SK-N-SH (cell line): ENCODE measurements around the gene MTCH1. TPM values are rescaled to one million over a fixed set of nuclear protein-coding genes. Genes with fewer than 3 reads are reported as not detected.

Experiments
- CTCF ChIA-PET: fragments of 300-600, 350-600 bp; formaldehyde crosslinking; extraction: SDS; loops from one replicate; lab custom pipeline; 2021; lab: Yijun Ruan, JAX
- POLR2A ChIA-PET: fragments of 350-600 bp; sonication (Branson Sonifier 250); formaldehyde crosslinking; extraction: SDS; loops from one replicate; lab custom pipeline; 2020; ENCODE audit warnings: antibody characterized with exemption, inconsistent platforms; lab: Yijun Ruan, JAX
- DNase-seq: peaks from one replicate; pipeline ENCODE4 v3.0.0; 2012
- H2AFZ ChIP-seq: fragments of 200-600 bp; sonication (generic); 2 replicates; pipeline ENCODE4 v1.8.1; 2016; ENCODE audit warnings: antibody characterized with exemption, mild to moderate bottlenecking, low read depth
- H3F3A ChIP-seq: fragments of 200-600 bp; sonication (generic); replicated peaks from 2 replicates; pipeline ENCODE3; 2016; ENCODE audit warnings: antibody characterized with exemption, mild to moderate bottlenecking; ENCODE audit not compliant: insufficient read depth
- H3K27ac ChIP-seq, 2 experiments: fragments of 200-500 bp in 1 of 2; fragments of 200-600 bp in 1 of 2; sonication (Bioruptor generic) in 1 of 2; sonication (generic), shearing (Covaris generic) in 1 of 2; 2 replicates each; pipeline versions ENCODE4 v1.5.1 to v1.6.1; 2014 to 2016; ENCODE audit warnings: low read depth in 2 of 2, inconsistent platforms in 1 of 2, low read length in 1 of 2, mild to moderate bottlenecking in 1 of 2, mixed read lengths in 1 of 2
- H3K27me3 ChIP-seq: fragments of 200-600 bp; sonication (generic), shearing (Covaris generic); 2 replicates; pipeline ENCODE4 v1.6.1; 2016; ENCODE audit warnings: mixed run types; ENCODE audit not compliant: insufficient read depth
- H3K36me3 ChIP-seq, 2 experiments: fragments of 200-500 bp in 1 of 2; fragments of 200-600 bp in 1 of 2; sonication (Bioruptor generic) in 1 of 2; sonication (generic) in 1 of 2; replicated peaks in 1 of 2; 2 replicates each; pipeline versions ENCODE3 to v1.5.1; 2014 to 2016; ENCODE audit warnings: low read length in 1 of 2, mild to moderate bottlenecking in 1 of 2; ENCODE audit not compliant: insufficient read depth in 2 of 2, control insufficient read depth in 1 of 2
- H3K4me1 ChIP-seq, 2 experiments: fragments of 200-500 bp in 1 of 2; fragments of 200-600 bp in 1 of 2; sonication (Bioruptor generic) in 1 of 2; sonication (generic), shearing (Covaris generic) in 1 of 2; 2 replicates each; pipeline versions ENCODE4 v1.5.1 to v1.6.1; 2014 to 2016; ENCODE audit warnings: low read depth in 1 of 2, low read length in 1 of 2, mixed run types in 1 of 2; ENCODE audit not compliant: insufficient read depth in 2 of 2, control insufficient read depth in 1 of 2
- H3K4me2 ChIP-seq: fragments of 200-600 bp; sonication (generic), shearing (Covaris generic); 2 replicates; pipeline ENCODE4 v1.6.1; 2017; ENCODE audit warnings: mixed run types
- H3K4me3 ChIP-seq, 2 experiments: fragments of 200-500 bp in 1 of 2; fragments of 200-600 bp in 1 of 2; sonication (Bioruptor generic) in 1 of 2; sonication (generic), shearing (Covaris generic) in 1 of 2; 2 replicates each; pipeline versions ENCODE4 v1.5.1 to v1.8.1; 2014 to 2016; ENCODE audit warnings: low read depth in 2 of 2, inconsistent platforms in 1 of 2, low read length in 1 of 2, mild to moderate bottlenecking in 1 of 2, mixed read lengths in 1 of 2, moderate library complexity in 1 of 2
- H3K79me2 ChIP-seq: fragments of 200-600 bp; sonication (generic); 2 replicates; pipeline ENCODE4 v1.8.1; 2017; ENCODE audit warnings: mild to moderate bottlenecking; ENCODE audit not compliant: insufficient read depth
- H3K9ac ChIP-seq: fragments of 200-600 bp; sonication (generic); 2 replicates; pipeline ENCODE4 v1.6.1; 2017; ENCODE audit warnings: mixed run types
- H3K9me2 ChIP-seq: fragments of 200-600 bp; sonication (generic); 2 replicates; pipeline ENCODE4 v1.6.1; 2017; ENCODE audit warnings: mixed run types
- H3K9me3 ChIP-seq: fragments of 200-600 bp; sonication (generic); 2 replicates; pipeline ENCODE4 v1.6.1; 2017; ENCODE audit warnings: mixed run types, mild to moderate bottlenecking, moderate library complexity
- H4K20me1 ChIP-seq: fragments of 200-600 bp; sonication (generic); 2 replicates; pipeline ENCODE4 v1.6.1; 2017; ENCODE audit warnings: mild to moderate bottlenecking, mixed run types; ENCODE audit not compliant: insufficient read depth
- CHD2 ChIP-seq: fragments of 150-350 bp; IDR thresholded peaks from 2 replicates; pipeline ENCODE4 v1.6.1; 2018; ENCODE audit warnings: low read length; ENCODE audit not compliant: partially characterized antibody
- FOSL2 ChIP-seq: IDR thresholded peaks from 2 replicates; pipeline ENCODE4 v1.4.0; 2012; ENCODE audit warnings: low read depth, mild to moderate bottlenecking, moderate library complexity, borderline replicate concordance
- FOXJ3 ChIP-seq: sonication (generic); formaldehyde crosslinking; IDR thresholded peaks from 2 replicates; pipeline ENCODE4 v1.5.1; 2020; ENCODE audit warnings: mild to moderate bottlenecking, missing genetic modification reagents
- FOXM1 ChIP-seq: IDR thresholded peaks from 2 replicates; pipeline ENCODE4 v1.4.0; 2012; ENCODE audit warnings: low read depth, mild to moderate bottlenecking
- GABPA ChIP-seq: IDR thresholded peaks from 2 replicates; pipeline ENCODE4 v1.4.0; 2012; ENCODE audit warnings: low read depth, mild to moderate bottlenecking
- GATA2 ChIP-seq: sonication (generic); formaldehyde crosslinking; IDR thresholded peaks from 2 replicates; pipeline ENCODE4 v1.5.0; 2020; ENCODE audit warnings: mild to moderate bottlenecking, missing genetic modification reagents
- MEF2A ChIP-seq: IDR thresholded peaks from 2 replicates; pipeline ENCODE4 v1.4.0; 2012; ENCODE audit warnings: low read depth, borderline replicate concordance
- NRF1 ChIP-seq: IDR thresholded peaks from 2 replicates; pipeline ENCODE4 v1.6.1; 2012; ENCODE audit warnings: low read depth, mild to moderate bottlenecking, low read length
- RFX5 ChIP-seq: IDR thresholded peaks from 2 replicates; pipeline ENCODE4 v1.6.1; 2012; ENCODE audit warnings: mild to moderate bottlenecking, improper control_type of control experiment, low read length
- RXRA ChIP-seq: IDR thresholded peaks from 2 replicates; pipeline ENCODE4 v1.4.0; 2012; ENCODE audit warnings: low read depth, mild to moderate bottlenecking, borderline replicate concordance
- SIN3A ChIP-seq: IDR thresholded peaks from 2 replicates; pipeline ENCODE4 v1.6.1; 2012; ENCODE audit warnings: low read depth, mild to moderate bottlenecking, low read length, moderate library complexity, borderline replicate concordance
- TAF1 ChIP-seq: IDR thresholded peaks from 2 replicates; pipeline ENCODE4 v1.6.1; 2012; ENCODE audit warnings: low read depth, mild to moderate bottlenecking, low read length, moderate library complexity, borderline replicate concordance
- YY1 ChIP-seq: IDR thresholded peaks from 2 replicates; pipeline ENCODE4 v1.4.0; 2012; ENCODE audit warnings: low read depth, mild to moderate bottlenecking
- WGBS: methylation state at CpG from one replicate; pipeline ENCODE4 v1.1.6; 2017; ENCODE audit warnings: low lambda C conversion rate; 5-methylcytosine and 5-hydroxymethylcytosine counted together
- polyA plus RNA-seq, 3 experiments: library from polyadenylated mRNA; depleted of rRNA; stranded (reverse); fragments of >200 nt; gene quantifications; 2 replicates each; pipeline ENCODE4 v1.2.3, GENCODE V29; 2012
- TF ChIP-seq, protein P1 (sequence below): IDR thresholded peaks from 2 replicates; pipeline ENCODE4 v1.4.0; 2012; ENCODE audit warnings: low read depth, borderline replicate concordance
- TF ChIP-seq, protein P2 (sequence below): fragments of 150-350 bp; IDR thresholded peaks from 2 replicates; pipeline ENCODE4 v1.6.1; 2016; ENCODE audit warnings: mild to moderate bottlenecking, low read depth, low read length
- TF ChIP-seq, protein P3 (sequence below): IDR thresholded peaks from 2 replicates; pipeline ENCODE4 v1.4.0; 2012; ENCODE audit warnings: low read depth, borderline replicate concordance
- TF ChIP-seq, protein P4 (sequence below): IDR thresholded peaks from 2 replicates; pipeline ENCODE4 v1.6.1; 2012; ENCODE audit warnings: mild to moderate bottlenecking, low read depth, low read length, moderate library complexity
- TF ChIP-seq, protein P5 (sequence below): IDR thresholded peaks from 2 replicates; pipeline ENCODE4 v1.4.0; 2012; ENCODE audit warnings: low read depth

The MTCH1 gene
- polyA plus RNA-seq, 1 of the 3 experiments (the other 2 are of a cell fraction): 151 TPM

DNA sequence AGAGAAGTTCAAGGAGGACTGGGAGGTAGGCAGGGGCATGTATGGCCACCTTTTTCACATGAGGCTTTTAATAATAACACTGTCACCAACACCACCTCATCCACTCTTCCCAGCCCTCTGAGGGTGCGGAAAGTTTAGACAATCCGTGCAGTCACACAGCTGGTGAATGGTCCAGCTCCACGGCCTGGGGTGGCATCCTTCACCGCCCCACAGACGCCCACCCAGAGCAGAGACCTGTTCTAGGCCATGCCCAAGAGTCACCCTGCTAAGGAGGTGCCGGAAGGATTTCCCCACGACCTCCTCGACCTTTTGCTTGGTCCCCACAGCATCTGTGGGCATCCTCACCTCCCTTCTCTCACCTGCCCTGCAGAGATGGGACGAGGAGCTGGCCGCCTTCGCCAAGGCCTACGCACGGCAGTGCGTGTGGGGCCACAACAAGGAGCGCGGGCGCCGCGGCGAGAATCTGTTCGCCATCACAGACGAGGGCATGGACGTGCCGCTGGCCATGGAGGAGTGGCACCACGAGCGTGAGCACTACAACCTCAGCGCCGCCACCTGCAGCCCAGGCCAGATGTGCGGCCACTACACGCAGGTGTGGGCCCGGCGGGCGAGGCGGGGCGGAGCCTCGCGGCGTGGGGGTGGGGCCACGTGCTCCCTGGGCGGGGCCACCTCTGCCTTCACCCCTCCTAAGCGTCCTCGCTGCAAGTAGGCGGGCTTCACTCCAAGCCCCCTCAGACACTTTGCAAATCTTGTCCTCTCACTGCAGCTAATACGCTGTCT is 27.0 kb downstream of the MTCH1 start (continued):
- TF ChIP-seq, protein P1, sequence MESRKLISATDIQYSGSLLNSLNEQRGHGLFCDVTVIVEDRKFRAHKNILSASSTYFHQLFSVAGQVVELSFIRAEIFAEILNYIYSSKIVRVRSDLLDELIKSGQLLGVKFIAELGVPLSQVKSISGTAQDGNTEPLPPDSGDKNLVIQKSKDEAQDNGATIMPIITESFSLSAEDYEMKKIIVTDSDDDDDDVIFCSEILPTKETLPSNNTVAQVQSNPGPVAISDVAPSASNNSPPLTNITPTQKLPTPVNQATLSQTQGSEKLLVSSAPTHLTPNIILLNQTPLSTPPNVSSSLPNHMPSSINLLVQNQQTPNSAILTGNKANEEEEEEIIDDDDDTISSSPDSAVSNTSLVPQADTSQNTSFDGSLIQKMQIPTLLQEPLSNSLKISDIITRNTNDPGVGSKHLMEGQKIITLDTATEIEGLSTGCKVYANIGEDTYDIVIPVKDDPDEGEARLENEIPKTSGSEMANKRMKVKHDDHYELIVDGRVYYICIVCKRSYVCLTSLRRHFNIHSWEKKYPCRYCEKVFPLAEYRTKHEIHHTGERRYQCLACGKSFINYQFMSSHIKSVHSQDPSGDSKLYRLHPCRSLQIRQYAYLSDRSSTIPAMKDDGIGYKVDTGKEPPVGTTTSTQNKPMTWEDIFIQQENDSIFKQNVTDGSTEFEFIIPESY: no peak
- TF ChIP-seq, protein P2, sequence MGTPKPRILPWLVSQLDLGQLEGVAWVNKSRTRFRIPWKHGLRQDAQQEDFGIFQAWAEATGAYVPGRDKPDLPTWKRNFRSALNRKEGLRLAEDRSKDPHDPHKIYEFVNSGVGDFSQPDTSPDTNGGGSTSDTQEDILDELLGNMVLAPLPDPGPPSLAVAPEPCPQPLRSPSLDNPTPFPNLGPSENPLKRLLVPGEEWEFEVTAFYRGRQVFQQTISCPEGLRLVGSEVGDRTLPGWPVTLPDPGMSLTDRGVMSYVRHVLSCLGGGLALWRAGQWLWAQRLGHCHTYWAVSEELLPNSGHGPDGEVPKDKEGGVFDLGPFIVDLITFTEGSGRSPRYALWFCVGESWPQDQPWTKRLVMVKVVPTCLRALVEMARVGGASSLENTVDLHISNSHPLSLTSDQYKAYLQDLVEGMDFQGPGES: no peak
- no peak for TF ChIP-seq GATA2 (CRISPR knock-in tag)
- TF ChIP-seq MEF2A: no peak

DNA sequence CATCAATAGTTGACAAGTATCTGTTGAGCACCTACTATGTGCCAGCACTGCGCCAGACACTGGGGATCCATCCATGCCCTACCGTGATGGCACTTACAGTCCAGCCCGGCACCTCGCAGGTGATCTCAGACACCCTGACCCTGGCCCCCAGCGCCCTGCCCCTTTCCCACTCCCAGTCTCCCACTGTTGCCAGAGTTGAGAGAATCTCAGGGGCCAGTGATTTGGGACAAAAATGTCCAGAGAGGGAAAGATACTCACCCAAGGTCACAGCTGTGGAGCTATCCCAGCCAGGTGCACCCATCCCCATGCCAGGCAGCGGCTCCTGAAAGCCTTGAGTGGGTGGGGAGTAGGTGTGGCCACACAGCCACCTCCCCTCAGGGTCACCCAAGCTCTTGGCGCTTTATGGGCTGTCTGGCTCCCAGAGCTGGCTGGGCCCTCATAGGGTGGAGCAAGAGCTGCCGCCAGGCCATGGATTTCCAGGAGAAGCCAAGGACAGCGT is 28.2 kb downstream of the MTCH1 start:
- Histone ChIP-seq H3K27me3 (no peaks in the 10 kb centered on the region), H3K9me3 (no peaks in the 10 kb centered on the region), H3K36me3 (no peaks in the 10 kb centered on the region), H3K4me3 (no peak overlapping the region), H2AFZ (no peak overlapping the region), H3K27ac (no peak overlapping the region), H3K9ac (no peak overlapping the region), H3K4me1 (peaks cover 0 to 2% of the 10 kb centered on the region in 2 experiments; a peak in 1 of 4 replicates), H3F3A (peaks cover 5% of the 10 kb centered on the region), H3K4me2 (no peak overlapping the region), H3K79me2 (no peaks in the 10 kb centered on the region), H4K20me1 (no peaks in the 10 kb centered on the region), H3K9me2 (no peaks in the 10 kb centered on the region)
- POLR2A ChIA-PET: no interaction called here
- DNase-seq: no peak
- WGBS: 98% methylated on average over 7 of the region's 9 CpGs
- CTCF ChIA-PET: interaction anchor here (2.6 kb wide), 1 partner anchor 61 kb away, joined by 10 read pairs; no protein-coding TSS in a partner anchor
- TF ChIP-seq TAF1 (no peak), FOSL2 (no peak), YY1 (no peak), NRF1 (no peak), FOXJ3 (CRISPR knock-in tag) (no peak), MEF2A (no peak), CHD2 (no peak), RXRA (no peak), RFX5 (no peak), FOXM1 (no peak), GABPA (no peak), SIN3A (no peak)
- TF ChIP-seq, protein P3, sequence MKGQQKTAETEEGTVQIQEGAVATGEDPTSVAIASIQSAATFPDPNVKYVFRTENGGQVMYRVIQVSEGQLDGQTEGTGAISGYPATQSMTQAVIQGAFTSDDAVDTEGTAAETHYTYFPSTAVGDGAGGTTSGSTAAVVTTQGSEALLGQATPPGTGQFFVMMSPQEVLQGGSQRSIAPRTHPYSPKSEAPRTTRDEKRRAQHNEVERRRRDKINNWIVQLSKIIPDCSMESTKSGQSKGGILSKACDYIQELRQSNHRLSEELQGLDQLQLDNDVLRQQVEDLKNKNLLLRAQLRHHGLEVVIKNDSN: no peak
- TF ChIP-seq, protein P4, sequence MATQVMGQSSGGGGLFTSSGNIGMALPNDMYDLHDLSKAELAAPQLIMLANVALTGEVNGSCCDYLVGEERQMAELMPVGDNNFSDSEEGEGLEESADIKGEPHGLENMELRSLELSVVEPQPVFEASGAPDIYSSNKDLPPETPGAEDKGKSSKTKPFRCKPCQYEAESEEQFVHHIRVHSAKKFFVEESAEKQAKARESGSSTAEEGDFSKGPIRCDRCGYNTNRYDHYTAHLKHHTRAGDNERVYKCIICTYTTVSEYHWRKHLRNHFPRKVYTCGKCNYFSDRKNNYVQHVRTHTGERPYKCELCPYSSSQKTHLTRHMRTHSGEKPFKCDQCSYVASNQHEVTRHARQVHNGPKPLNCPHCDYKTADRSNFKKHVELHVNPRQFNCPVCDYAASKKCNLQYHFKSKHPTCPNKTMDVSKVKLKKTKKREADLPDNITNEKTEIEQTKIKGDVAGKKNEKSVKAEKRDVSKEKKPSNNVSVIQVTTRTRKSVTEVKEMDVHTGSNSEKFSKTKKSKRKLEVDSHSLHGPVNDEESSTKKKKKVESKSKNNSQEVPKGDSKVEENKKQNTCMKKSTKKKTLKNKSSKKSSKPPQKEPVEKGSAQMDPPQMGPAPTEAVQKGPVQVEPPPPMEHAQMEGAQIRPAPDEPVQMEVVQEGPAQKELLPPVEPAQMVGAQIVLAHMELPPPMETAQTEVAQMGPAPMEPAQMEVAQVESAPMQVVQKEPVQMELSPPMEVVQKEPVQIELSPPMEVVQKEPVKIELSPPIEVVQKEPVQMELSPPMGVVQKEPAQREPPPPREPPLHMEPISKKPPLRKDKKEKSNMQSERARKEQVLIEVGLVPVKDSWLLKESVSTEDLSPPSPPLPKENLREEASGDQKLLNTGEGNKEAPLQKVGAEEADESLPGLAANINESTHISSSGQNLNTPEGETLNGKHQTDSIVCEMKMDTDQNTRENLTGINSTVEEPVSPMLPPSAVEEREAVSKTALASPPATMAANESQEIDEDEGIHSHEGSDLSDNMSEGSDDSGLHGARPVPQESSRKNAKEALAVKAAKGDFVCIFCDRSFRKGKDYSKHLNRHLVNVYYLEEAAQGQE: no peak
- TF ChIP-seq, protein P5, sequence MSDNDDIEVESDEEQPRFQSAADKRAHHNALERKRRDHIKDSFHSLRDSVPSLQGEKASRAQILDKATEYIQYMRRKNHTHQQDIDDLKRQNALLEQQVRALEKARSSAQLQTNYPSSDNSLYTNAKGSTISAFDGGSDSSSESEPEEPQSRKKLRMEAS: no peak
